Right hindlimb (tissue), 1 donor: ENCODE results near the gene MCL1.
A peak's percentile ranks its signal among the peaks of the same experiment; 100 is the strongest.
"Not testable (repeated sequence)": the region's sequence is repeated elsewhere in the genome, so short reads cannot be mapped to it uniquely, and the experiment has no call there.

Experiments used
- DNase-seq: peaks from one replicate; pipeline ENCODE4 v3.0.0-alpha.2; 2018

MCL1 gene

GRCh38 chr1:150579110-150579944, at the start of gene MCL1:
Gene MCL1, minus strand, starts transcription at chr1:150579610. Its CDS starts 80 bp downstream, at chr1:150579530.
- peak; percentile 97 for DNase-seq

GRCh38 chr1:150628766-150629114, 49.3 kb upstream of the MCL1 start:
- no peak for DNase-seq

GRCh38 chr1:150627826-150628410, 48.5 kb upstream of the MCL1 start:
- DNase-seq, result no peak

- no peak for DNase-seq
Measured at GRCh38 chr1:150626150-150626549, 46.7 kb upstream of the MCL1 start.

- not testable (repeated sequence) for DNase-seq
Measured at GRCh38 chr1:150624546-150624945, 45.1 kb upstream of the MCL1 start.

GRCh38 chr1:150624134-150624533, 44.7 kb upstream of the MCL1 start:
- DNase-seq, result not testable (repeated sequence)

GRCh38 chr1:150622303-150622975, 43.0 kb upstream of the MCL1 start:
- DNase-seq, result no peak

GRCh38 chr1:150621497-150622302, 42.3 kb upstream of the MCL1 start:
- DNase-seq, result peak; percentile 41

- no peak for DNase-seq
Measured at GRCh38 chr1:150620919-150621318, 41.5 kb upstream of the MCL1 start.

- DNase-seq, result no peak
Measured at GRCh38 chr1:150619576-150620509, 40.4 kb upstream of the MCL1 start.

GRCh38 chr1:150615346-150616201, 36.2 kb upstream of the MCL1 start:
- DNase-seq, result no peak

GRCh38 chr1:150613061-150613920, 33.9 kb upstream of the MCL1 start:
- no peak for DNase-seq

GRCh38 chr1:150612014-150612345, 32.6 kb upstream of the MCL1 start:
- DNase-seq, result no peak

- no peak for DNase-seq
Measured at GRCh38 chr1:150610576-150610975, 31.2 kb upstream of the MCL1 start.

- DNase-seq, result no peak
Measured at GRCh38 chr1:150609732-150610131, 30.3 kb upstream of the MCL1 start.

GRCh38 chr1:150606463-150607142, 27.2 kb upstream of the MCL1 start:
- DNase-seq, result no peak

GRCh38 chr1:150605451-150605731, 26.0 kb upstream of the MCL1 start:
- DNase-seq, result not testable (repeated sequence)

GRCh38 chr1:150604226-150604588, 24.8 kb upstream of the MCL1 start:
- DNase-seq, result no peak

GRCh38 chr1:150603711-150604110, 24.3 kb upstream of the MCL1 start:
- DNase-seq, result no peak

GRCh38 chr1:150602372-150602771, 23.0 kb upstream of the MCL1 start:
- not testable (repeated sequence) for DNase-seq
